Measurements from ENCODE around the gene COL1A1.

The COL1A1 gene

GRCh38 chr17:50147841-50148225, 53.6 kb downstream of the COL1A1 start:
- no peak overlapping the region for H2BK15ac ChIP-seq (replicated peaks; ENCODE audit: low read depth)
- peaks cover 2% of the 10 kb centered on the region for H3K36me3 ChIP-seq (ENCODE audit: control insufficient read depth, insufficient read depth, low read length)
- no peak overlapping the region for H2BK120ac ChIP-seq (ENCODE audit: low read depth, low read length)
- peak; percentile 77 for DNase-seq
- peaks cover 9% of the 10 kb centered on the region for H3K79me1 ChIP-seq (ENCODE audit: low read length)
- H3K79me2 ChIP-seq (ENCODE audit: control insufficient read depth, insufficient read depth, low read length): peaks cover 6% of the 10 kb centered on the region
- H3K27ac ChIP-seq (ENCODE audit: low read depth, low read length): no peak overlapping the region
- H3K56ac ChIP-seq (ENCODE audit: low read length): peak overlapping the region; percentile 67
- no peak overlapping the region for H3K4me3 ChIP-seq (ENCODE audit: low read length)
- peak overlapping the region; percentile 49 for H3K9ac ChIP-seq (ENCODE audit: low read length)
- peaks cover 11% of the 10 kb centered on the region for H3K4me1 ChIP-seq (ENCODE audit: control insufficient read depth, low read depth, low read length)
- peak overlapping the region; percentile 67 for H3K4me2 ChIP-seq (ENCODE audit: low read length)
- no peak overlapping the region for H4K5ac ChIP-seq (ENCODE audit: low read length)
- WGBS (ENCODE audit: extremely low coverage, insufficient coverage, low lambda C conversion rate): no CpG with 5 or more reads among the region's 5 CpGs
- no peaks in the 10 kb centered on the region for H3K27me3 ChIP-seq (ENCODE audit: insufficient read depth, low read length, poor library complexity)
- no peak overlapping the region for H3K4ac ChIP-seq (ENCODE audit: low read depth, low read length)
- no peak overlapping the region for H2BK5ac ChIP-seq (ENCODE audit: low read length)
- H3K23ac ChIP-seq (ENCODE audit: low read length): no peak overlapping the region
- no peak overlapping the region for H2AK5ac ChIP-seq (ENCODE audit: low read length)
- no peak overlapping the region for H4K8ac ChIP-seq (ENCODE audit: low read depth, low read length)
- no peak overlapping the region for H3K18ac ChIP-seq (ENCODE audit: low read length)

- Histone ChIP-seq H2BK120ac (ENCODE audit: low read depth, low read length) (no peak overlapping the region), H3K79me2 (ENCODE audit: control insufficient read depth, insufficient read depth, low read length) (peaks cover 6% of the 10 kb centered on the region), H2AK5ac (ENCODE audit: low read length) (no peak overlapping the region), H3K4me1 (ENCODE audit: control insufficient read depth, low read depth, low read length) (peaks cover 6% of the 10 kb centered on the region), H3K27ac (ENCODE audit: low read depth, low read length) (no peak overlapping the region), H3K23ac (ENCODE audit: low read length) (no peak overlapping the region), H3K36me3 (ENCODE audit: control insufficient read depth, insufficient read depth, low read length) (peaks cover 3% of the 10 kb centered on the region), H3K79me1 (ENCODE audit: low read length) (peaks cover 9% of the 10 kb centered on the region), H3K18ac (ENCODE audit: low read length) (no peak overlapping the region), H3K4me2 (ENCODE audit: low read length) (no peak overlapping the region), H3K4me3 (ENCODE audit: low read length) (no peak overlapping the region), H4K8ac (ENCODE audit: low read depth, low read length) (no peak overlapping the region), H3K4ac (ENCODE audit: low read depth, low read length) (no peak overlapping the region), H4K5ac (ENCODE audit: low read length) (no peak overlapping the region), H3K56ac (ENCODE audit: low read length) (peak overlapping the region; percentile 67), H2BK15ac (replicated peaks; ENCODE audit: low read depth) (no peak overlapping the region), H3K9ac (ENCODE audit: low read length) (peak overlapping the region; percentile 49), H3K27me3 (ENCODE audit: insufficient read depth, low read length, poor library complexity) (no peaks in the 10 kb centered on the region), H2BK5ac (ENCODE audit: low read length) (no peak overlapping the region)
- no CpG with 5 or more reads among the region's 15 CpGs for WGBS (ENCODE audit: extremely low coverage, insufficient coverage, low lambda C conversion rate)
- DNase-seq: no peak
Measured at GRCh38 chr17:50146927-50147665, 54.3 kb downstream of the COL1A1 start.

- WGBS (ENCODE audit: extremely low coverage, insufficient coverage, low lambda C conversion rate): no CpG with 5 or more reads among the region's 10 CpGs
- no peak overlapping the region for H2BK5ac ChIP-seq (ENCODE audit: low read length)
- H3K4me2 ChIP-seq (ENCODE audit: low read length): no peak overlapping the region
- peaks cover 6% of the 10 kb centered on the region for H3K4me1 ChIP-seq (ENCODE audit: control insufficient read depth, low read depth, low read length)
- H2AK5ac ChIP-seq (ENCODE audit: low read length): no peak overlapping the region
- H3K9ac ChIP-seq (ENCODE audit: low read length): peak overlapping the region; percentile 4
- no peak overlapping the region for H3K4ac ChIP-seq (ENCODE audit: low read depth, low read length)
- H3K79me2 ChIP-seq (ENCODE audit: control insufficient read depth, insufficient read depth, low read length): peaks cover 6% of the 10 kb centered on the region
- peak overlapping the region; percentile 80 for H3K23ac ChIP-seq (ENCODE audit: low read length)
- H4K8ac ChIP-seq (ENCODE audit: low read depth, low read length): no peak overlapping the region
- peaks cover 9% of the 10 kb centered on the region for H3K79me1 ChIP-seq (ENCODE audit: low read length)
- no peak overlapping the region for H3K56ac ChIP-seq (ENCODE audit: low read length)
- H3K4me3 ChIP-seq (ENCODE audit: low read length): no peak overlapping the region
- no peak overlapping the region for H2BK15ac ChIP-seq (replicated peaks; ENCODE audit: low read depth)
- no peak overlapping the region for H3K18ac ChIP-seq (ENCODE audit: low read length)
- no peak overlapping the region for H2BK120ac ChIP-seq (ENCODE audit: low read depth, low read length)
- no peak for DNase-seq
- no peaks in the 10 kb centered on the region for H3K27me3 ChIP-seq (ENCODE audit: insufficient read depth, low read length, poor library complexity)
- H4K5ac ChIP-seq (ENCODE audit: low read length): no peak overlapping the region
- no peak overlapping the region for H3K27ac ChIP-seq (ENCODE audit: low read depth, low read length)
- H3K36me3 ChIP-seq (ENCODE audit: control insufficient read depth, insufficient read depth, low read length): peaks cover 3% of the 10 kb centered on the region
Measured at GRCh38 chr17:50146230-50146926, 55.1 kb downstream of the COL1A1 start.

GRCh38 chr17:50145532-50146229, 55.8 kb downstream of the COL1A1 start:
- H3K79me1 ChIP-seq (ENCODE audit: low read length): peaks cover 9% of the 10 kb centered on the region
- no peak overlapping the region for H2BK5ac ChIP-seq (ENCODE audit: low read length)
- H3K56ac ChIP-seq (ENCODE audit: low read length): no peak overlapping the region
- no peak overlapping the region for H2AK5ac ChIP-seq (ENCODE audit: low read length)
- H3K27ac ChIP-seq (ENCODE audit: low read depth, low read length): no peak overlapping the region
- no peak for DNase-seq
- H3K36me3 ChIP-seq (ENCODE audit: control insufficient read depth, insufficient read depth, low read length): peaks cover 8% of the 10 kb centered on the region
- H2BK120ac ChIP-seq (ENCODE audit: low read depth, low read length): no peak overlapping the region
- H3K9ac ChIP-seq (ENCODE audit: low read length): no peak overlapping the region
- H4K8ac ChIP-seq (ENCODE audit: low read depth, low read length): no peak overlapping the region
- no peak overlapping the region for H3K4me3 ChIP-seq (ENCODE audit: low read length)
- no peaks in the 10 kb centered on the region for H3K27me3 ChIP-seq (ENCODE audit: insufficient read depth, low read length, poor library complexity)
- no peak overlapping the region for H2BK15ac ChIP-seq (replicated peaks; ENCODE audit: low read depth)
- H3K4ac ChIP-seq (ENCODE audit: low read depth, low read length): no peak overlapping the region
- no peak overlapping the region for H4K5ac ChIP-seq (ENCODE audit: low read length)
- WGBS (ENCODE audit: extremely low coverage, insufficient coverage, low lambda C conversion rate): no CpG with 5 or more reads among the region's 11 CpGs
- peak overlapping the region; percentile 80 for H3K23ac ChIP-seq (ENCODE audit: low read length)
- no peak overlapping the region for H3K18ac ChIP-seq (ENCODE audit: low read length)
- H3K4me1 ChIP-seq (ENCODE audit: control insufficient read depth, low read depth, low read length): peaks cover 6% of the 10 kb centered on the region
- peaks cover 6% of the 10 kb centered on the region for H3K79me2 ChIP-seq (ENCODE audit: control insufficient read depth, insufficient read depth, low read length)
- no peak overlapping the region for H3K4me2 ChIP-seq (ENCODE audit: low read length)

- no peaks in the 10 kb centered on the region for H3K27me3 ChIP-seq (ENCODE audit: insufficient read depth, low read length, poor library complexity)
- H2BK15ac ChIP-seq (replicated peaks; ENCODE audit: low read depth): no peak overlapping the region
- peaks cover 9% of the 10 kb centered on the region for H3K4me1 ChIP-seq (ENCODE audit: control insufficient read depth, low read depth, low read length)
- no peak overlapping the region for H4K5ac ChIP-seq (ENCODE audit: low read length)
- no peak overlapping the region for H3K4me3 ChIP-seq (ENCODE audit: low read length)
- H3K23ac ChIP-seq (ENCODE audit: low read length): no peak overlapping the region
- H3K18ac ChIP-seq (ENCODE audit: low read length): no peak overlapping the region
- H3K56ac ChIP-seq (ENCODE audit: low read length): no peak overlapping the region
- no peak for DNase-seq
- H2BK120ac ChIP-seq (ENCODE audit: low read depth, low read length): no peak overlapping the region
- no peak overlapping the region for H3K27ac ChIP-seq (ENCODE audit: low read depth, low read length)
- H3K9ac ChIP-seq (ENCODE audit: low read length): no peak overlapping the region
- peaks cover 9% of the 10 kb centered on the region for H3K79me1 ChIP-seq (ENCODE audit: low read length)
- WGBS (ENCODE audit: extremely low coverage, insufficient coverage, low lambda C conversion rate): no CpG with 5 or more reads among the region's 16 CpGs
- H3K4ac ChIP-seq (ENCODE audit: low read depth, low read length): no peak overlapping the region
- peaks cover 6% of the 10 kb centered on the region for H3K79me2 ChIP-seq (ENCODE audit: control insufficient read depth, insufficient read depth, low read length)
- H3K4me2 ChIP-seq (ENCODE audit: low read length): no peak overlapping the region
- no peak overlapping the region for H2AK5ac ChIP-seq (ENCODE audit: low read length)
- peaks cover 9% of the 10 kb centered on the region for H3K36me3 ChIP-seq (ENCODE audit: control insufficient read depth, insufficient read depth, low read length)
- H4K8ac ChIP-seq (ENCODE audit: low read depth, low read length): no peak overlapping the region
- H2BK5ac ChIP-seq (ENCODE audit: low read length): no peak overlapping the region
Measured at GRCh38 chr17:50144845-50145531, 56.4 kb downstream of the COL1A1 start.
